ENCODE data around the gene TEFM. TPM values are rescaled to one million over a fixed set of nuclear protein-coding genes. Genes with fewer than 3 reads are reported as not detected.

Gene TEFM
- total and polyA plus RNA-seq, 2 of the 8 experiments (the other 6 are each of a cell fraction or from before 2014, with no cell fraction given) = 6.1 to 10.9 TPM

- TF ChIP-seq, protein P1, sequence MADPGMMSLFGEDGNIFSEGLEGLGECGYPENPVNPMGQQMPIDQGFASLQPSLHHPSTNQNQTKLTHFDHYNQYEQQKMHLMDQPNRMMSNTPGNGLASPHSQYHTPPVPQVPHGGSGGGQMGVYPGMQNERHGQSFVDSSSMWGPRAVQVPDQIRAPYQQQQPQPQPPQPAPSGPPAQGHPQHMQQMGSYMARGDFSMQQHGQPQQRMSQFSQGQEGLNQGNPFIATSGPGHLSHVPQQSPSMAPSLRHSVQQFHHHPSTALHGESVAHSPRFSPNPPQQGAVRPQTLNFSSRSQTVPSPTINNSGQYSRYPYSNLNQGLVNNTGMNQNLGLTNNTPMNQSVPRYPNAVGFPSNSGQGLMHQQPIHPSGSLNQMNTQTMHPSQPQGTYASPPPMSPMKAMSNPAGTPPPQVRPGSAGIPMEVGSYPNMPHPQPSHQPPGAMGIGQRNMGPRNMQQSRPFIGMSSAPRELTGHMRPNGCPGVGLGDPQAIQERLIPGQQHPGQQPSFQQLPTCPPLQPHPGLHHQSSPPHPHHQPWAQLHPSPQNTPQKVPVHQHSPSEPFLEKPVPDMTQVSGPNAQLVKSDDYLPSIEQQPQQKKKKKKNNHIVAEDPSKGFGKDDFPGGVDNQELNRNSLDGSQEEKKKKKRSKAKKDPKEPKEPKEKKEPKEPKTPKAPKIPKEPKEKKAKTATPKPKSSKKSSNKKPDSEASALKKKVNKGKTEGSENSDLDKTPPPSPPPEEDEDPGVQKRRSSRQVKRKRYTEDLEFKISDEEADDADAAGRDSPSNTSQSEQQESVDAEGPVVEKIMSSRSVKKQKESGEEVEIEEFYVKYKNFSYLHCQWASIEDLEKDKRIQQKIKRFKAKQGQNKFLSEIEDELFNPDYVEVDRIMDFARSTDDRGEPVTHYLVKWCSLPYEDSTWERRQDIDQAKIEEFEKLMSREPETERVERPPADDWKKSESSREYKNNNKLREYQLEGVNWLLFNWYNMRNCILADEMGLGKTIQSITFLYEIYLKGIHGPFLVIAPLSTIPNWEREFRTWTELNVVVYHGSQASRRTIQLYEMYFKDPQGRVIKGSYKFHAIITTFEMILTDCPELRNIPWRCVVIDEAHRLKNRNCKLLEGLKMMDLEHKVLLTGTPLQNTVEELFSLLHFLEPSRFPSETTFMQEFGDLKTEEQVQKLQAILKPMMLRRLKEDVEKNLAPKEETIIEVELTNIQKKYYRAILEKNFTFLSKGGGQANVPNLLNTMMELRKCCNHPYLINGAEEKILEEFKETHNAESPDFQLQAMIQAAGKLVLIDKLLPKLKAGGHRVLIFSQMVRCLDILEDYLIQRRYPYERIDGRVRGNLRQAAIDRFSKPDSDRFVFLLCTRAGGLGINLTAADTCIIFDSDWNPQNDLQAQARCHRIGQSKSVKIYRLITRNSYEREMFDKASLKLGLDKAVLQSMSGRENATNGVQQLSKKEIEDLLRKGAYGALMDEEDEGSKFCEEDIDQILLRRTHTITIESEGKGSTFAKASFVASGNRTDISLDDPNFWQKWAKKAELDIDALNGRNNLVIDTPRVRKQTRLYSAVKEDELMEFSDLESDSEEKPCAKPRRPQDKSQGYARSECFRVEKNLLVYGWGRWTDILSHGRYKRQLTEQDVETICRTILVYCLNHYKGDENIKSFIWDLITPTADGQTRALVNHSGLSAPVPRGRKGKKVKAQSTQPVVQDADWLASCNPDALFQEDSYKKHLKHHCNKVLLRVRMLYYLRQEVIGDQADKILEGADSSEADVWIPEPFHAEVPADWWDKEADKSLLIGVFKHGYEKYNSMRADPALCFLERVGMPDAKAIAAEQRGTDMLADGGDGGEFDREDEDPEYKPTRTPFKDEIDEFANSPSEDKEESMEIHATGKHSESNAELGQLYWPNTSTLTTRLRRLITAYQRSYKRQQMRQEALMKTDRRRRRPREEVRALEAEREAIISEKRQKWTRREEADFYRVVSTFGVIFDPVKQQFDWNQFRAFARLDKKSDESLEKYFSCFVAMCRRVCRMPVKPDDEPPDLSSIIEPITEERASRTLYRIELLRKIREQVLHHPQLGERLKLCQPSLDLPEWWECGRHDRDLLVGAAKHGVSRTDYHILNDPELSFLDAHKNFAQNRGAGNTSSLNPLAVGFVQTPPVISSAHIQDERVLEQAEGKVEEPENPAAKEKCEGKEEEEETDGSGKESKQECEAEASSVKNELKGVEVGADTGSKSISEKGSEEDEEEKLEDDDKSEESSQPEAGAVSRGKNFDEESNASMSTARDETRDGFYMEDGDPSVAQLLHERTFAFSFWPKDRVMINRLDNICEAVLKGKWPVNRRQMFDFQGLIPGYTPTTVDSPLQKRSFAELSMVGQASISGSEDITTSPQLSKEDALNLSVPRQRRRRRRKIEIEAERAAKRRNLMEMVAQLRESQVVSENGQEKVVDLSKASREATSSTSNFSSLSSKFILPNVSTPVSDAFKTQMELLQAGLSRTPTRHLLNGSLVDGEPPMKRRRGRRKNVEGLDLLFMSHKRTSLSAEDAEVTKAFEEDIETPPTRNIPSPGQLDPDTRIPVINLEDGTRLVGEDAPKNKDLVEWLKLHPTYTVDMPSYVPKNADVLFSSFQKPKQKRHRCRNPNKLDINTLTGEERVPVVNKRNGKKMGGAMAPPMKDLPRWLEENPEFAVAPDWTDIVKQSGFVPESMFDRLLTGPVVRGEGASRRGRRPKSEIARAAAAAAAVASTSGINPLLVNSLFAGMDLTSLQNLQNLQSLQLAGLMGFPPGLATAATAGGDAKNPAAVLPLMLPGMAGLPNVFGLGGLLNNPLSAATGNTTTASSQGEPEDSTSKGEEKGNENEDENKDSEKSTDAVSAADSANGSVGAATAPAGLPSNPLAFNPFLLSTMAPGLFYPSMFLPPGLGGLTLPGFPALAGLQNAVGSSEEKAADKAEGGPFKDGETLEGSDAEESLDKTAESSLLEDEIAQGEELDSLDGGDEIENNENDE (IDR thresholded peaks at IDR 0.05; ENCODE audit: insufficient replicate concordance, low read length) = no peak
- TF ChIP-seq TBP (IDR thresholded peaks at IDR 0.05; ENCODE audit: low read depth, low read length) (no peak), E2F6 (IDR thresholded peaks at IDR 0.05) (no peak), CTBP2 (IDR thresholded peaks at IDR 0.05; ENCODE audit: borderline replicate concordance, insufficient read depth, insufficient read length, low read length) (no peak), ZNF274 (IDR thresholded peaks at IDR 0.05; ENCODE audit: borderline replicate concordance, extremely low read depth, low read length) (no peak), CEBPB (IDR thresholded peaks at IDR 0.05; ENCODE audit: low read depth, low read length) (no peak), BACH1 (IDR thresholded peaks at IDR 0.05; ENCODE audit: low read length) (no peak), RXRA (IDR thresholded peaks at IDR 0.05; ENCODE audit: insufficient read depth, low read depth, low read length) (no peak), SIX5 (IDR thresholded peaks at IDR 0.05; ENCODE audit: low read depth, low read length) (no peak), SP1 (IDR thresholded peaks at IDR 0.05; ENCODE audit: low read depth, low read length) (no peak), CBX5 (IDR thresholded peaks at IDR 0.05; ENCODE audit: low read depth, low read length) (no peak)
Measured at GRCh38 chr17:30929081-30929633, 23.1 kb upstream of the TEFM start (continued).
